CD4-positive, alpha-beta T cell treated with Interleukin-17A for 1 hour (primary cell): ENCODE results near the gene PARD3B.
A peak's percentile ranks its signal among the peaks of the same experiment; 100 is the strongest.

Source experiments
- DNase-seq: peaks from one replicate; pipeline ENCODE4 v3.0.0-alpha.2; 2020

The PARD3B gene

GRCh38 chr2:205086662-205087061, 541.4 kb downstream of the PARD3B start:
- no peak for DNase-seq

GRCh38 chr2:205087862-205088261, 542.6 kb downstream of the PARD3B start:
- DNase-seq = no peak

- DNase-seq = no peak
Measured at GRCh38 chr2:205089958-205090357, 544.7 kb downstream of the PARD3B start.

- DNase-seq = no peak
Measured at GRCh38 chr2:205091411-205091810, 546.1 kb downstream of the PARD3B start.

- DNase-seq = no peak
Measured at GRCh38 chr2:205094031-205094430, 548.8 kb downstream of the PARD3B start.

GRCh38 chr2:205103699-205104098, 558.4 kb downstream of the PARD3B start:
- no peak for DNase-seq

GRCh38 chr2:205107810-205108209, 562.5 kb downstream of the PARD3B start:
- DNase-seq = no peak

GRCh38 chr2:205115511-205115910, 570.2 kb downstream of the PARD3B start:
- no peak for DNase-seq

- no peak for DNase-seq
Measured at GRCh38 chr2:205117125-205117524, 571.9 kb downstream of the PARD3B start.

GRCh38 chr2:205119136-205119535, 573.9 kb downstream of the PARD3B start:
- DNase-seq = no peak

GRCh38 chr2:205128726-205129125, 583.5 kb downstream of the PARD3B start:
- DNase-seq = no peak

GRCh38 chr2:205129531-205129930, 584.3 kb downstream of the PARD3B start:
- no peak for DNase-seq

- peak; percentile 18 for DNase-seq
Measured at GRCh38 chr2:205130111-205130829, 585.0 kb downstream of the PARD3B start.

- no peak for DNase-seq
Measured at GRCh38 chr2:205133544-205133943, 588.3 kb downstream of the PARD3B start.

GRCh38 chr2:205138735-205139134, 593.5 kb downstream of the PARD3B start:
- DNase-seq = no peak

GRCh38 chr2:205139822-205140463, 594.7 kb downstream of the PARD3B start:
- DNase-seq = no peak

- no peak for DNase-seq
Measured at GRCh38 chr2:205141381-205141780, 596.1 kb downstream of the PARD3B start.

GRCh38 chr2:205145888-205146287, 600.6 kb downstream of the PARD3B start:
- no peak for DNase-seq

- DNase-seq = no peak
Measured at GRCh38 chr2:205148755-205149154, 603.5 kb downstream of the PARD3B start.

- no peak for DNase-seq
Measured at GRCh38 chr2:205156457-205156856, 611.2 kb downstream of the PARD3B start.

GRCh38 chr2:205158404-205158803, 613.1 kb downstream of the PARD3B start:
- no peak for DNase-seq

GRCh38 chr2:205161156-205161839, 616.0 kb downstream of the PARD3B start:
- no peak for DNase-seq

- DNase-seq = no peak
Measured at GRCh38 chr2:205166745-205167144, 621.5 kb downstream of the PARD3B start.

- no peak for DNase-seq
Measured at GRCh38 chr2:205169012-205169411, 623.7 kb downstream of the PARD3B start.
